AG08396 (cell line): ENCODE measurements around the gene MERTK.

Experiments used
- DNase-seq: peaks from one replicate; pipeline ENCODE4 v3.0.0; 2012; ENCODE audit warnings: low spot score, mixed read lengths

MERTK gene

GRCh38 chr2:111978452-111979170, 80.2 kb downstream of the MERTK start:
- no peak for DNase-seq

GRCh38 chr2:111981666-111982065, 83.3 kb downstream of the MERTK start:
- no peak for DNase-seq

GRCh38 chr2:111982822-111983221, 84.4 kb downstream of the MERTK start:
- no peak for DNase-seq

- no peak for DNase-seq
Observed at GRCh38 chr2:111983478-111984212, 85.2 kb downstream of the MERTK start.

GRCh38 chr2:111984213-111984604, 85.8 kb downstream of the MERTK start:
- no peak for DNase-seq

GRCh38 chr2:111985514-111985913, 87.1 kb downstream of the MERTK start:
- DNase-seq = no peak

GRCh38 chr2:111986116-111986900, 87.9 kb downstream of the MERTK start:
- DNase-seq = no peak

GRCh38 chr2:111990375-111990774, 92.0 kb downstream of the MERTK start:
- no peak for DNase-seq

- no peak for DNase-seq
Observed at GRCh38 chr2:111990856-111991255, 92.4 kb downstream of the MERTK start.

- DNase-seq = no peak
Observed at GRCh38 chr2:111994042-111994441, 95.6 kb downstream of the MERTK start.

GRCh38 chr2:111995148-111995547, 96.7 kb downstream of the MERTK start:
- DNase-seq = no peak

GRCh38 chr2:111999809-112000208, 101.4 kb downstream of the MERTK start:
- no peak for DNase-seq

GRCh38 chr2:112000399-112001135, 102.2 kb downstream of the MERTK start:
- DNase-seq = no peak

GRCh38 chr2:112001136-112001715, 102.8 kb downstream of the MERTK start:
- no peak for DNase-seq

GRCh38 chr2:112001942-112002341, 103.5 kb downstream of the MERTK start:
- DNase-seq = no peak

GRCh38 chr2:112003576-112004252, 105.3 kb downstream of the MERTK start:
- no peak for DNase-seq

GRCh38 chr2:112004253-112004645, 105.8 kb downstream of the MERTK start:
- DNase-seq = no peak

GRCh38 chr2:112005406-112006075, 107.1 kb downstream of the MERTK start:
- DNase-seq = no peak

GRCh38 chr2:112006076-112006410, 107.6 kb downstream of the MERTK start:
- DNase-seq = peak; percentile 24

- no peak for DNase-seq
Observed at GRCh38 chr2:112007493-112007892, 109.1 kb downstream of the MERTK start.
